K562 (cell line): Measurements from ENCODE around the gene ANKRD27.

Experiments
- CEBPB ChIP-seq: fragments of 450-650 bp; IDR thresholded peaks from 2 replicates; pipeline ENCODE4 v1.6.1; 2016; ENCODE audit warnings: missing genetic modification characterization, missing compliant biosample characterization
- CTCF ChIP-seq, 3 experiments: IDR thresholded peaks in 2 of 3; conservative IDR thresholded peaks in 1 of 3; 2 replicates each; pipeline ENCODE4 v1.5.1; 2011 to 2012; ENCODE audit warnings: low read length in 3 of 3, mild to moderate bottlenecking in 3 of 3, control low read depth in 2 of 3, improper control_type of control experiment in 1 of 3, inconsistent platforms in 1 of 3, low read depth in 1 of 3, mixed read lengths in 1 of 3, moderate library complexity in 1 of 3; ENCODE audit not compliant: insufficient read depth in 2 of 3
- IRF1 ChIP-seq: sonication (generic); formaldehyde crosslinking; IDR thresholded peaks from 2 replicates; pipeline ENCODE4 v1.8.0; 2022; ENCODE audit warnings: missing genetic modification reagents, mild to moderate bottlenecking, borderline replicate concordance
- MTA3 ChIP-seq: fragments of 450-650 bp; formaldehyde crosslinking; IDR thresholded peaks from 2 replicates; pipeline ENCODE4 v1.6.1; 2017; ENCODE audit warnings: mild to moderate bottlenecking, borderline replicate concordance
- NR2C2 ChIP-seq, 2 experiments: fragments of 200-800 bp in 1 of 2; sonication (Bioruptor generic) in 1 of 2; sonication (generic) in 1 of 2; formaldehyde crosslinking in 1 of 2; IDR thresholded peaks; 2 replicates each; pipeline versions ENCODE4 v1.6.1 to v1.8.0; 2016 to 2022; ENCODE audit warnings: mild to moderate bottlenecking in 1 of 2, missing compliant biosample characterization in 1 of 2, missing genetic modification characterization in 1 of 2, missing genetic modification reagents in 1 of 2
- RERE ChIP-seq: sonication (generic); formaldehyde crosslinking; IDR thresholded peaks from 2 replicates; pipeline ENCODE4 v1.8.0; 2023; ENCODE audit warnings: missing genetic modification reagents, mild to moderate bottlenecking, borderline replicate concordance
- ZBTB2 ChIP-seq: fragments of 450-650 bp; IDR thresholded peaks from 2 replicates; pipeline ENCODE4 v1.6.1; 2016; ENCODE audit warnings: antibody characterized with exemption
- ZKSCAN1 ChIP-seq: fragments of 150-350 bp; IDR thresholded peaks from 2 replicates; pipeline ENCODE4 v1.6.1; 2016; ENCODE audit warnings: low read depth, low read length
- ZNF124 ChIP-seq: sonication (generic); formaldehyde crosslinking; IDR thresholded peaks from 2 replicates; pipeline ENCODE4 v1.8.1; 2022; ENCODE audit warnings: missing genetic modification reagents

GRCh38 chr19:32613008-32613407, 62.0 kb downstream of the ANKRD27 start:
- TF ChIP-seq CEBPB (tag) (no peak), RERE (CRISPR knock-in tag) (no peak), MTA3 (no peak), IRF1 (CRISPR knock-in tag) (no peak), CTCF (IDR thresholded peaks at IDR 0.05 in 2 of 3, conservative IDR thresholded peaks at IDR 0.05 in 1 of 3; ENCODE audit: insufficient read depth in 2 of 3, low read depth in 1 of 3, low read length in 3 of 3) (no peak), NR2C2 (CRISPR knock-in tag; IDR thresholded peaks at IDR 0.05) (no peak), NR2C2 (tag; IDR thresholded peaks at IDR 0.05) (no peak), ZNF124 (CRISPR knock-in tag) (no peak), ZBTB2 (no peak), ZKSCAN1 (no peak)
